ENCODE results near the gene TSLP. TPM values are rescaled to one million over a fixed set of nuclear protein-coding genes. Genes with fewer than 3 reads are reported as not detected.

Gene TSLP
- total RNA-seq, 1 donor from 2014 or later, result 0.20 TPM

- peaks cover 4% of the 10 kb centered on the region for H3K4me1 Mint-ChIP-seq (ENCODE audit: low read depth)
Observed at GRCh38 chr5:111126896-111127295, 55.4 kb downstream of the TSLP start.

More at GRCh38 chr5:111126896-111127295, 55.4 kb downstream of the TSLP start:
- no peak for TF ChIP-seq CTCF (IDR thresholded peaks at IDR 0.05)
- H3K36me3 Mint-ChIP-seq (ENCODE audit: low read depth), result peaks cover 23% of the 10 kb centered on the region
- no peaks in the 10 kb centered on the region for H3K9me3 Mint-ChIP-seq (ENCODE audit: low read depth)
- H3K27me3 Mint-ChIP-seq (ENCODE audit: low read depth), result no peaks in the 10 kb centered on the region
- DNase-seq (ENCODE audit: low spot score), result no peak
- no peak overlapping the region for H3K27ac Mint-ChIP-seq (ENCODE audit: unreplicated experiment)
- H3K4me3 Mint-ChIP-seq (ENCODE audit: unreplicated experiment), result no peak overlapping the region

Other genes starting within 250 kb of the TSLP start
- gene WDR36, start 20.6 kb downstream of the TSLP start, total RNA-seq, result 17.6 to 25.4 TPM (median 18.7 TPM) in 3 replicates
- gene CAMK4, start 152.7 kb downstream of the TSLP start, total RNA-seq, result 0.28 to 0.89 TPM (median 0.72 TPM) in 3 replicates